Measurements from ENCODE around the gene HINT2.

- TF ChIP-seq CTCF (IDR thresholded peaks at IDR 0.05) = no peak
- TF ChIP-seq POLR2AphosphoS5 (IDR thresholded peaks at IDR 0.05) = no peak
Measured at GRCh38 chr9:35806101-35806500, 8.7 kb downstream of the HINT2 start.

Data from prostate gland (tissue), 2 donors.